ENCODE measurements around the gene DCAF8. TPM values are rescaled to one million over a fixed set of nuclear protein-coding genes. Genes with fewer than 3 reads are reported as not detected.

The DCAF8 gene
- total and polyA plus RNA-seq, 2 donors (not counting 3 experiments of a cell fraction or from before 2014, with no cell fraction given): 85.5 to 106 TPM

- Histone ChIP-seq H4K20me1 (replicated peaks; ENCODE audit: control insufficient read depth, extremely low read depth, insufficient read depth, low read length) (no peaks in the 10 kb centered on the region), H2AFZ (ENCODE audit: low read depth, low read length) (no peak overlapping the region), H3K4me2 (ENCODE audit: insufficient read depth, low read length) (no peak overlapping the region), H3K9me1 (replicated peaks; ENCODE audit: control insufficient read depth, extremely low read depth, insufficient read depth, low read length) (no peaks in the 10 kb centered on the region), H3K9me3 (replicated peaks; ENCODE audit: control insufficient read depth, insufficient read depth, low read length) (no peaks in the 10 kb centered on the region), H3K9ac (replicated peaks; ENCODE audit: extremely low read depth, insufficient read depth, low read length) (no peak overlapping the region), H3K27ac (ENCODE audit: insufficient read depth, low read depth, low read length) (no peak overlapping the region), H3K4me1 (ENCODE audit: control insufficient read depth, extremely low read depth, insufficient read depth, low read length) (peaks cover 5% of the 10 kb centered on the region), H3K79me2 (ENCODE audit: control insufficient read depth, insufficient read depth, low read length) (no peaks in the 10 kb centered on the region), H3K4me3 (replicated peaks in 1 of 3; ENCODE audit: insufficient read depth in 1 of 3, low read depth in 1 of 3, low read length in 3 of 3) (no peak overlapping the region), H3K27me3 (ENCODE audit: control insufficient read depth in 2 of 2, insufficient read depth in 2 of 2, low read length in 2 of 2) (peaks cover 0 to 4% of the 10 kb centered on the region in 2 experiments), H3K36me3 (ENCODE audit: control insufficient read depth in 2 of 2, extremely low read depth in 1 of 2, insufficient read depth in 2 of 2, low read length in 2 of 2) (no peaks in the 10 kb centered on the region)
- POLR2A ChIA-PET: no interaction called here
- no peak for DNase-seq (ENCODE audit: low read depth, low spot score)
- intact Hi-C loops (cut with micrococcal nuclease) (no loop called here), dilution Hi-C loops (cut with MboI; ENCODE audit: extremely low pct_ligation_motif_present, low sequenced_read_pairs) (no loop called here)
- CTCF ChIA-PET: interaction anchor here (0.7 to 1.7 kb wide), 4 partner anchors 33 to 190 kb away, joined by 3 to 4 read pairs (median 4); no protein-coding TSS in a partner anchor
- BruUV-seq (replicated peaks): no TSS peak
- TF ChIP-seq GATA2 (IDR thresholded peaks at IDR 0.05; ENCODE audit: insufficient read depth, insufficient read length, low read depth, low read length) (no peak), POLR2AphosphoS5 (IDR thresholded peaks at IDR 0.05; ENCODE audit: insufficient read depth, low read depth, low read length) (no peak), FOS (IDR thresholded peaks at IDR 0.05; ENCODE audit: borderline replicate concordance, insufficient read depth, low read length) (no peak), EZH2 (IDR thresholded peaks at IDR 0.05; ENCODE audit: borderline replicate concordance, low read depth, low read length, severe bottlenecking) (no peak), POLR2A (IDR thresholded peaks at IDR 0.05; ENCODE audit: low read depth, low read length) (no peak), MYC (IDR thresholded peaks at IDR 0.05; ENCODE audit: low read depth, low read length) (no peak), JUN (IDR thresholded peaks at IDR 0.05; ENCODE audit: borderline replicate concordance, insufficient read depth, insufficient read length, low read depth) (no peak)
- TF ChIP-seq, protein P1, sequence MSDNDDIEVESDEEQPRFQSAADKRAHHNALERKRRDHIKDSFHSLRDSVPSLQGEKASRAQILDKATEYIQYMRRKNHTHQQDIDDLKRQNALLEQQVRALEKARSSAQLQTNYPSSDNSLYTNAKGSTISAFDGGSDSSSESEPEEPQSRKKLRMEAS (IDR thresholded peaks at IDR 0.05; ENCODE audit: insufficient read depth, insufficient read length): no peak
- TF ChIP-seq, protein P2, sequence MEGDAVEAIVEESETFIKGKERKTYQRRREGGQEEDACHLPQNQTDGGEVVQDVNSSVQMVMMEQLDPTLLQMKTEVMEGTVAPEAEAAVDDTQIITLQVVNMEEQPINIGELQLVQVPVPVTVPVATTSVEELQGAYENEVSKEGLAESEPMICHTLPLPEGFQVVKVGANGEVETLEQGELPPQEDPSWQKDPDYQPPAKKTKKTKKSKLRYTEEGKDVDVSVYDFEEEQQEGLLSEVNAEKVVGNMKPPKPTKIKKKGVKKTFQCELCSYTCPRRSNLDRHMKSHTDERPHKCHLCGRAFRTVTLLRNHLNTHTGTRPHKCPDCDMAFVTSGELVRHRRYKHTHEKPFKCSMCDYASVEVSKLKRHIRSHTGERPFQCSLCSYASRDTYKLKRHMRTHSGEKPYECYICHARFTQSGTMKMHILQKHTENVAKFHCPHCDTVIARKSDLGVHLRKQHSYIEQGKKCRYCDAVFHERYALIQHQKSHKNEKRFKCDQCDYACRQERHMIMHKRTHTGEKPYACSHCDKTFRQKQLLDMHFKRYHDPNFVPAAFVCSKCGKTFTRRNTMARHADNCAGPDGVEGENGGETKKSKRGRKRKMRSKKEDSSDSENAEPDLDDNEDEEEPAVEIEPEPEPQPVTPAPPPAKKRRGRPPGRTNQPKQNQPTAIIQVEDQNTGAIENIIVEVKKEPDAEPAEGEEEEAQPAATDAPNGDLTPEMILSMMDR (IDR thresholded peaks at IDR 0.05; ENCODE audit: extremely low read depth in 1 of 2, insufficient read depth in 1 of 2, low read depth in 1 of 2, low read length in 2 of 2): no peak
- no peak for FAIRE-seq
These were observed 75.6 kb downstream of the DCAF8 start for GRCh38 chr1:160186729-160187128.

All from endothelial cell of umbilical vein (primary cell).